ENCODE results near the gene CRY1. TPM values are rescaled to one million over a fixed set of nuclear protein-coding genes. Genes with fewer than 3 reads are reported as not detected.

Gene CRY1
- total RNA-seq, 1 experiment from 2014 or later = 43.8 TPM

DNA sequence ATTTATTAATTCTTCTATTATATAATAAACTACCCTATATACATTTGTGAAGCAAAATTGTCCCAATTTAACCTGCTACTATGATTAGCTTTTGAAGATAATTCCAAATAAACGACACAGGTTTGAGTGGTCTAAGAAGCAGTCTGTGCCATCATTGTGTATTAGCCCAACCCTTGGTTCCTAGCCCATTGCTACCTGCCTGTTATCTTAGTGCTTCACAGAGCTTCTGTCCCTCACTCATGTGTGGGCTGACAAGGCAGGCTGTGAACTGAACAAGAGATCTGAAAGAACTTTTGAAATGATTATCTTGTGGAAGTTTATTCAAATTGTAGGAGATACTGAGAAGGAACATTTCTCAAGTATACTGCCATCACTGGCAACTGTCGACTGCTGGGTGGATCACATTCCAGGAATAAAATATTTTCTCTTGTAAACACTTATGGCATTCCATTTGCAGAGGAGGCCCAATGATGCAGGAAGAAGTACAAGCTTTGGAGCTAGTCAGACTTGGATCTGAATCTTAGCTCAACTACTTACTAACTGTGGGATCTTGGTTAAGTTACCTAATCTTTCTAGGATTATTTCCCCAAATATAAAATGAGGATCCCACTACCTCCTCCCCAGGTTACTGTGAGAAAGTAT lies 98.6 kb downstream of the CRY1 start:
- CTCF ChIA-PET = no interaction called here
- no TSS peak for BruUV-seq (replicated peaks)

DNA sequence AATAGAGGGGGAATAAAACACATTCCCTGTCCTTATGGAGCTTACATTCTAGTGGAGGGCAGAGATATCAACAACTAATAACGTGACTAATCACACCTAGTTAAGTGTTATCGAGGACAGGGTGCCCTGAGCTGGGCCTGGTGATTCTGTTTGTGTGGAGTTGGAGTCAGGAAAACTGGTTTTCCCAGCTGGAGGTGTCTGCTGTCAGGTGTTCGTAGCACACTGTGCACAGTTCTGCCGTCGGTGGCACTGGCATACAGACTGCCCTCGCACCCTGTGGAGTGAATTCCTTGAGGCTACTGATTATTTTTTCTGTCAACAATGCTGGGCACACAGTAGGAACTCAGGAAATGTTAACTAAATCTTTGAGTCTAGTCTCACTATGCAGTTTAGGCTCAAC lies 105.5 kb downstream of the CRY1 start:
- DNase-seq (ENCODE audit: low read depth, low spot score) = no peak
- intact Hi-C loops (cut with micrococcal nuclease; ENCODE audit: unreplicated experiment) = no loop called here
- no peak for ATAC-seq
- ChIA-PET POLR2A (interaction anchor here (1.0 to 1.6 kb wide), 2 partner anchors 9 to 31 kb away, joined by 4 to 8 read pairs; no protein-coding TSS in a partner anchor), CTCF (no interaction called here)
- Histone ChIP-seq H3K36me3 (ENCODE audit: control insufficient read depth, insufficient read depth, low read length) (no peaks in the 10 kb centered on the region; the same call in 1 of the 2 replicates), H3K4me1 (ENCODE audit: control insufficient read depth, insufficient read depth, low read length) (peaks cover 18% of the 10 kb centered on the region), H3K9me3 (ENCODE audit: control insufficient read depth, insufficient read depth, low read depth, low read length) (no peaks in the 10 kb centered on the region), H3K27me3 (ENCODE audit: control insufficient read depth, insufficient read depth, low read length) (no peaks in the 10 kb centered on the region), H3K4me3 (ENCODE audit: low read depth in 2 of 2, low read length in 2 of 2) (peak overlapping the region in 1 of 2 experiments; percentile 93; a peak in 2 of 4 replicates), H3K27ac (ENCODE audit: low read length) (peak overlapping the region; percentile 44)
- in situ Hi-C loops (cut with HindIII; ENCODE audit: low pct_unique_long_range_greater_than_20kb, low sequenced_read_pairs) = no loop called here
- TF ChIP-seq SIN3A (IDR thresholded peaks at IDR 0.05; ENCODE audit: borderline replicate concordance, insufficient read depth, low read depth, low read length) (no peak), TCF7L2 (IDR thresholded peaks at IDR 0.05; ENCODE audit: low read depth, low read length) (no peak)
- BruUV-seq (replicated peaks) = no TSS peak

More for the DNA sequence above, 98.6 kb downstream of the CRY1 start:
- POLR2A ChIA-PET = no interaction called here
- H3K27ac ChIP-seq (ENCODE audit: low read length) = no peak overlapping the region
- H3K36me3 ChIP-seq (ENCODE audit: control insufficient read depth, insufficient read depth, low read length) = peaks cover 6% of the 10 kb centered on the region
- in situ Hi-C loops (cut with HindIII; ENCODE audit: low pct_unique_long_range_greater_than_20kb, low sequenced_read_pairs) (no loop called here), intact Hi-C loops (cut with micrococcal nuclease; ENCODE audit: unreplicated experiment) (no loop called here)
- H3K27me3 ChIP-seq (ENCODE audit: control insufficient read depth, insufficient read depth, low read length) = no peaks in the 10 kb centered on the region
- H3K4me1 ChIP-seq (ENCODE audit: control insufficient read depth, insufficient read depth, low read length) = peaks cover 10% of the 10 kb centered on the region; the same call in 1 of the 2 replicates
- TF ChIP-seq, protein P1, sequence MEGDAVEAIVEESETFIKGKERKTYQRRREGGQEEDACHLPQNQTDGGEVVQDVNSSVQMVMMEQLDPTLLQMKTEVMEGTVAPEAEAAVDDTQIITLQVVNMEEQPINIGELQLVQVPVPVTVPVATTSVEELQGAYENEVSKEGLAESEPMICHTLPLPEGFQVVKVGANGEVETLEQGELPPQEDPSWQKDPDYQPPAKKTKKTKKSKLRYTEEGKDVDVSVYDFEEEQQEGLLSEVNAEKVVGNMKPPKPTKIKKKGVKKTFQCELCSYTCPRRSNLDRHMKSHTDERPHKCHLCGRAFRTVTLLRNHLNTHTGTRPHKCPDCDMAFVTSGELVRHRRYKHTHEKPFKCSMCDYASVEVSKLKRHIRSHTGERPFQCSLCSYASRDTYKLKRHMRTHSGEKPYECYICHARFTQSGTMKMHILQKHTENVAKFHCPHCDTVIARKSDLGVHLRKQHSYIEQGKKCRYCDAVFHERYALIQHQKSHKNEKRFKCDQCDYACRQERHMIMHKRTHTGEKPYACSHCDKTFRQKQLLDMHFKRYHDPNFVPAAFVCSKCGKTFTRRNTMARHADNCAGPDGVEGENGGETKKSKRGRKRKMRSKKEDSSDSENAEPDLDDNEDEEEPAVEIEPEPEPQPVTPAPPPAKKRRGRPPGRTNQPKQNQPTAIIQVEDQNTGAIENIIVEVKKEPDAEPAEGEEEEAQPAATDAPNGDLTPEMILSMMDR (IDR thresholded peaks at IDR 0.05) = no peak
- TF ChIP-seq TCF7L2 (IDR thresholded peaks at IDR 0.05; ENCODE audit: low read depth, low read length) = no peak
- no peak for TF ChIP-seq POLR2AphosphoS5 (IDR thresholded peaks at IDR 0.05; ENCODE audit: low read depth, low read length)
- TF ChIP-seq SIN3A (IDR thresholded peaks at IDR 0.05; ENCODE audit: borderline replicate concordance, insufficient read depth, low read depth, low read length) = no peak
- TF ChIP-seq, protein P2, sequence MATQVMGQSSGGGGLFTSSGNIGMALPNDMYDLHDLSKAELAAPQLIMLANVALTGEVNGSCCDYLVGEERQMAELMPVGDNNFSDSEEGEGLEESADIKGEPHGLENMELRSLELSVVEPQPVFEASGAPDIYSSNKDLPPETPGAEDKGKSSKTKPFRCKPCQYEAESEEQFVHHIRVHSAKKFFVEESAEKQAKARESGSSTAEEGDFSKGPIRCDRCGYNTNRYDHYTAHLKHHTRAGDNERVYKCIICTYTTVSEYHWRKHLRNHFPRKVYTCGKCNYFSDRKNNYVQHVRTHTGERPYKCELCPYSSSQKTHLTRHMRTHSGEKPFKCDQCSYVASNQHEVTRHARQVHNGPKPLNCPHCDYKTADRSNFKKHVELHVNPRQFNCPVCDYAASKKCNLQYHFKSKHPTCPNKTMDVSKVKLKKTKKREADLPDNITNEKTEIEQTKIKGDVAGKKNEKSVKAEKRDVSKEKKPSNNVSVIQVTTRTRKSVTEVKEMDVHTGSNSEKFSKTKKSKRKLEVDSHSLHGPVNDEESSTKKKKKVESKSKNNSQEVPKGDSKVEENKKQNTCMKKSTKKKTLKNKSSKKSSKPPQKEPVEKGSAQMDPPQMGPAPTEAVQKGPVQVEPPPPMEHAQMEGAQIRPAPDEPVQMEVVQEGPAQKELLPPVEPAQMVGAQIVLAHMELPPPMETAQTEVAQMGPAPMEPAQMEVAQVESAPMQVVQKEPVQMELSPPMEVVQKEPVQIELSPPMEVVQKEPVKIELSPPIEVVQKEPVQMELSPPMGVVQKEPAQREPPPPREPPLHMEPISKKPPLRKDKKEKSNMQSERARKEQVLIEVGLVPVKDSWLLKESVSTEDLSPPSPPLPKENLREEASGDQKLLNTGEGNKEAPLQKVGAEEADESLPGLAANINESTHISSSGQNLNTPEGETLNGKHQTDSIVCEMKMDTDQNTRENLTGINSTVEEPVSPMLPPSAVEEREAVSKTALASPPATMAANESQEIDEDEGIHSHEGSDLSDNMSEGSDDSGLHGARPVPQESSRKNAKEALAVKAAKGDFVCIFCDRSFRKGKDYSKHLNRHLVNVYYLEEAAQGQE (IDR thresholded peaks at IDR 0.05; ENCODE audit: insufficient read depth in 1 of 2, low read depth in 2 of 2, low read length in 1 of 2) = no peak
- ATAC-seq = no peak
- no peak for DNase-seq (ENCODE audit: low read depth, low spot score)
- H3K9me3 ChIP-seq (ENCODE audit: control insufficient read depth, insufficient read depth, low read depth, low read length) = no peaks in the 10 kb centered on the region
- no peak overlapping the region for H3K4me3 ChIP-seq (ENCODE audit: low read depth in 2 of 2, low read length in 2 of 2)
